Esophagus (tissue), 2 donors: Measurements from ENCODE around the gene CALML3. TPM values are rescaled to one million over a fixed set of nuclear protein-coding genes. Genes with fewer than 3 reads are reported as not detected.
"Not testable (repeated sequence)": the region's sequence is repeated elsewhere in the genome, so short reads cannot be mapped to it uniquely, and the experiment has no call there.

ENCODE experiments used
- H3K27ac ChIP-seq, 2 donors: one replicate each; pipeline ENCODE4 v1.5.1; 2013; ENCODE audit warnings: low read depth in 2 of 2, mild to moderate bottlenecking in 2 of 2, inconsistent platforms in 1 of 2, low read length in 1 of 2, moderate library complexity in 1 of 2
- H3K27me3 ChIP-seq, 2 donors: one replicate each; pipeline ENCODE4 v1.6.1; 2013; ENCODE audit warnings: low read length in 2 of 2, control low read depth in 1 of 2, mild to moderate bottlenecking in 1 of 2; ENCODE audit not compliant: insufficient read depth in 2 of 2, control insufficient read depth in 1 of 2
- H3K36me3 ChIP-seq, 2 donors: one replicate each; pipeline ENCODE4 v1.6.1; 2013; ENCODE audit warnings: low read length in 1 of 2; ENCODE audit not compliant: control insufficient read depth in 2 of 2, insufficient read depth in 2 of 2
- H3K4me1 ChIP-seq, 2 donors: one replicate each; pipeline ENCODE4 v1.6.1; 2013; ENCODE audit warnings: low read length in 1 of 2; ENCODE audit not compliant: control insufficient read depth in 2 of 2, insufficient read depth in 2 of 2
- H3K4me3 ChIP-seq, 2 donors: one replicate each; pipeline ENCODE4 v1.5.1; 2013; ENCODE audit warnings: low read length in 2 of 2, mild to moderate bottlenecking in 2 of 2, low read depth in 1 of 2, moderate library complexity in 1 of 2
- H3K9me3 ChIP-seq, 2 donors: one replicate each; pipeline ENCODE4 v1.6.1; 2013; ENCODE audit warnings: mild to moderate bottlenecking in 2 of 2, low read depth in 1 of 2, low read length in 1 of 2, moderate library complexity in 1 of 2; ENCODE audit not compliant: control insufficient read depth in 2 of 2, insufficient read depth in 1 of 2
- WGBS, 2 donors: extraction: QIAGEN DNeasy Blood & Tissue Kit; methylation state at CpG; one replicate each; pipeline ENCODE4 v1.1.7; 2013; 5-methylcytosine and 5-hydroxymethylcytosine counted together
- polyA plus RNA-seq, 2 donors: library from polyadenylated mRNA; stranded (reverse); fragments of 200-250 nt; gene quantifications; one replicate each; pipeline ENCODE4 v1.2.3, GENCODE V29; 2013
- donor health status: healthy with polysubstance abuse.
- donor health status: Bipolar disorder and iron deficiency.

The CALML3 gene
- polyA plus RNA-seq = 100 to 1,000 TPM; 224 to 330 TPM

DNA sequence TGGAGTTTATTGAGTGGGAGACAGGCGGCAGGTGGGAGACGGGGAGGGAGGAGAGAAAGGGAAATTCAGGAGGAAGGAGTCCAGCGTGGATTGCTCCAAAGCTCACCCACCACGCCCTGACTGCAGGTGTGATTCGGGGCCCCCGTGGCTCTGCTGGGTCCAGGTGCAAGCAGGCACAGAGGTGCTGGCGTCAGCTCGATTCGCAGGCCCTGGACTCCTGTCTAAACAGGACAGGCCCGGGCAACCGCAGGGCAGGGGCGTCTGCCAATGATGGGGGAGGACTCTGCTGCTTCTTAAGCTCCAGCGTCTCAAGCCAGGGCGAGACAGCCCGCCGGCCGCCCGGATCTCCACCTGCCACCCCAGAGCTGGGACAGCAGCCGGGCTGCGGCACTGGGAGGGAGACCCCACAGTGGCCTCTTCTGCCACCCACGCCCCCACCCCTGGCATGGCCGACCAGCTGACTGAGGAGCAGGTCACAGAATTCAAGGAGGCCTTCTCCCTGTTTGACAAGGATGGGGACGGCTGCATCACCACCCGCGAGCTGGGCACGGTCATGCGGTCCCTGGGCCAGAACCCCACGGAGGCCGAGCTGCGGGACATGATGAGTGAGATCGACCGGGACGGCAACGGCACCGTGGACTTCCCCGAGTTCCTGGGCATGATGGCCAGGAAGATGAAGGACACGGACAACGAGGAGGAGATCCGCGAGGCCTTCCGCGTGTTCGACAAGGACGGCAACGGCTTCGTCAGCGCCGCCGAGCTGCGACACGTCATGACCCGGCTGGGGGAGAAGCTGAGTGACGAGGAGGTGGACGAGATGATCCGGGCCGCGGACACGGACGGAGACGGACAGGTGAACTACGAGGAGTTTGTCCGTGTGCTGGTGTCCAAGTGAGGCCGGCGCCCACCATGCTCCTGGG lies at the start of gene CALML3:
CALML3 (plus strand) TSS at position 321 of the 920 bp plus-strand sequence; CDS start at position 446, 125 bp downstream.
- Histone ChIP-seq H3K4me3 (peak within 1 kb of the TSS; percentile 59 to 72), H3K27me3 (no peaks in the 10 kb centered on the region), H3K27ac (peak within 1 kb of the TSS; percentile 87 to 94), H3K36me3 (no peaks in the 10 kb centered on the region), H3K9me3 (no peaks in the 10 kb centered on the region), H3K4me1 (peaks cover 3 to 19% of the 10 kb centered on the region in 2 donors)
- WGBS, 2 donors = 59 to 76% methylated on average over 55 to 64 of the region's 64 CpGs

DNA sequence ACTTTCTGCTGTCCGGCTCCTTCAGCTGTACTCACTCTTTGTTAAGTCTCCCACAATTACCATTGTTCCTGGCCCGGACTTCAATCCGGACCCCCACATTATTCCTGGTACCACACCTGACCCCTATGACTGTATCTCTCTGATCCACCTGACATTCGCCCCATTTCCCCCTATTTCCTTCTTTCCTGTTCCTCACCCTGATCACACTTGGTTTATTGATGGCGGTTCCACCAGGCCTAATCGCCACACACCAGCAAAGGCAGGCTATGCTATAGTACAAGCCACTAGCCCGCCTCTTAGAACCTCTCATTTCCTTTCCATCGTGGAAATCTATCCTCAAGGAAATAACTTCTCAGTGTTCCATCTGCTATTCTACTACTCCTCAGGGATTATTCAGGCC lies 49.7 kb upstream of the CALML3 start:
- 93 to 95% methylated on average over 6 to 7 of the region's 8 CpGs for WGBS, 2 donors
- H3K4me3 ChIP-seq, H3K36me3 ChIP-seq, H3K27me3 ChIP-seq, H3K4me1 ChIP-seq, H3K27ac ChIP-seq, H3K9me3 ChIP-seq: not testable (repeated sequence)

DNA sequence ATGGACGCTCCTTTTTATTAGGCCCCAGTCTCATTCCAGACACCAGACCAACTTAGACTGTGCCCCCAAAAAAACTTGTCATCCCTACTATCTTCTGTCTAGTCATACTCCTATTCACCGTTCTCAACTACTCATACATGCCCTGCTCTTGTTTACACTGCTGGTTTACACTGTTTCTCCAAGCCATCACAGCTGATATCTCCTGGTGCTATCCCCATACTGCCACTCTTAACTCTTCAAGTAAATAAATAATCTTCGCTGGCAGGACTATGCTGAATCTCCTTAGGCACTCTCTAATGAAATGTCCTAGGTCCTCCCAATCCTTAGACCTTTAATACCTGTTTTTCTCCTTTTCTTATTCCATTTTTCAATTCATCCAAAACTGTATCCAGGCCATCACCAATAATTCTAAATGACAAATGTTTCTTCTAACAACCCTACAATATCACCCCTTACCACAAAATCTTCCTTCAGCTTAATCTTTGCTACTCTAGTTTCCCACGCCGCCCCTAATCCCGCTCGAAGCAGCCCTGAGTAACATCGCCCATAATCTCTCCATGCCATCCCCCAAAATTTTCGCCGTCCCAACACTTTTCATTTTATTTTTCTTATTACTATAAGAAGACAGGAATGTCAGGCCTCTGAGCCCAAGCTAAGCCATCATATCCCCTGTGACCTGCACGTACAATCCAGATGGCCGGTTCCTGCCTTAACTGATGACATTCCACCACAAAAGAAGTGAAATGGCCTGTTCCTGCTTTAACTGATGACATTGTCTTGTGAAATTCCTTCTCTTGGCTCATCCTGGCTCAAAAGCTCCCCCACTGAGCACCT lies 48.6 kb upstream of the CALML3 start:
- H3K27me3 ChIP-seq, H3K9me3 ChIP-seq, H3K27ac ChIP-seq, H3K4me1 ChIP-seq, H3K4me3 ChIP-seq, H3K36me3 ChIP-seq: not testable (repeated sequence)
- 95% methylated on average over 10 to 11 of the region's 12 CpGs for whole genome bisulfite sequencing, 2 donors

DNA sequence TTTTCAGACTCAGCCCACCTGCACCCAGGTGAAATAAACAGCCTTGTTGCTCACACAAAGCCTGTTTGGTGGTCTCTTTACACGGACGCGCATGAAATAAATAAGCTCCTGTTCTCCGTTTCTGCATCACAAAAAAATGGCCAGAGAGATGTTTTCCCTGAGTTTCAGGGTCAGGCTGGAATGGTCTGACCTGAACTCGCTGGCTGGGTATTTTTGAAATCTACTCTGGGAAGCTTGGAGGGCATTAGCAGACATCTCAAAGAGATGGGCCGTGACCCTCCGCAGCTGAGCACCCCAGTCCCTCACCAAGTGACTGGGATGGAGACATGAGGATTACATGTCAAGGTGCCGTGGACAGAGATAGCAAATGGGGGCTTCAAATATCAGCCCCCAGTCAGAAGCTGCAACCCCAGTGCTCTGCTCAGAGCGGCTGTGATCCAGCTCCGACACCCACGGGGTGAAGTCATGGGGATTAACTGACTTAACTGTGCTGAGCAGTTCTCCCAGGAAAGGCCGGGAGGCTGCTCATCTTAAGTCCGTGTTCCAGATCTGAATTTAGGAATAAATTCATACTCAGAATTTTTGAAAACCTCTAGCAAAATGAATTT lies 47.7 kb upstream of the CALML3 start:
- no peaks in the 10 kb centered on the region for H3K9me3 ChIP-seq
- H3K36me3 ChIP-seq = no peaks in the 10 kb centered on the region
- H3K4me1 ChIP-seq = peaks cover 0 to 5% of the 10 kb centered on the region in 2 donors
- H3K4me3 ChIP-seq = no peak overlapping the region
- WGBS, 2 donors = 66 to 70% methylated on average over 13 of the region's 13 CpGs
- H3K27ac ChIP-seq = no peak overlapping the region
- H3K27me3 ChIP-seq = no peaks in the 10 kb centered on the region

DNA sequence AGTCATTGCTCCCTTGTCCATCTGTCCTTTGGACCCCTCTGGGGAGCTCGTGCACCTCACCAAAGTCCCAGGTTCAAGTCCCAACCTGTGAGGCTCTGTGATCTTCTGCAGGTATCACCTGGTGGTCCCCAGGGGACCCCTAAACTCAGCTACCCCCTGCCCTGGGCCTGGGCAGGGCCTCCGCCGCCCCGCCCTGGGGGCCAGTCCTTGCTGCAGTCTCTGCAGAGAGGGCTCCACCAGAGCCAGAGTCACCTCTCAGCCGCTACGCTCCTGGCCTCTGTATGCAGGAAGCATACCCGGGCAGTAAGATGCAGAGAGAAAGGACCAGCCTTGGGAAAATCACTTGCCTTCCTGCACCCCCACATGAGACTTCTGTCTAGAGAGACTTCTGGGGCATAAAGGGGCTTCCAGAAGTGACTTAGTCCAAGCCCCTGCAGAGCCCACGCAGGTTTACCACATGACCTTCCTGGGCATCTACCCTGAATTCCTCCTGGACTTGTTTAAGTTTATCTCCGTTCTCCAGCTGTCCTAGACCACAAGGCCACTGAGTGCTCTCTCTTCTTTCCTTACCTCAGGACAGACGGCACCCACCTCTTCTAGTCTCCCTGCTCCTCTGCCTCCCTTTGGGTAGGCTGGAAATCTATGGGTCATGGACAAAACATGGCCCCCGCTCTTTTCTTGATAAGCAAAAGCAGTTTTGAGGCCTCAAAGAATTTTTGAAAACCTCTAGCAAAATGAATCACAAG lies 46.6 kb upstream of the CALML3 start:
- Histone ChIP-seq H3K4me1 (peaks cover 0 to 5% of the 10 kb centered on the region in 2 donors), H3K27ac (no peak overlapping the region)
- WGBS, 2 donors = 93 to 96% methylated on average over 11 of the region's 11 CpGs

DNA sequence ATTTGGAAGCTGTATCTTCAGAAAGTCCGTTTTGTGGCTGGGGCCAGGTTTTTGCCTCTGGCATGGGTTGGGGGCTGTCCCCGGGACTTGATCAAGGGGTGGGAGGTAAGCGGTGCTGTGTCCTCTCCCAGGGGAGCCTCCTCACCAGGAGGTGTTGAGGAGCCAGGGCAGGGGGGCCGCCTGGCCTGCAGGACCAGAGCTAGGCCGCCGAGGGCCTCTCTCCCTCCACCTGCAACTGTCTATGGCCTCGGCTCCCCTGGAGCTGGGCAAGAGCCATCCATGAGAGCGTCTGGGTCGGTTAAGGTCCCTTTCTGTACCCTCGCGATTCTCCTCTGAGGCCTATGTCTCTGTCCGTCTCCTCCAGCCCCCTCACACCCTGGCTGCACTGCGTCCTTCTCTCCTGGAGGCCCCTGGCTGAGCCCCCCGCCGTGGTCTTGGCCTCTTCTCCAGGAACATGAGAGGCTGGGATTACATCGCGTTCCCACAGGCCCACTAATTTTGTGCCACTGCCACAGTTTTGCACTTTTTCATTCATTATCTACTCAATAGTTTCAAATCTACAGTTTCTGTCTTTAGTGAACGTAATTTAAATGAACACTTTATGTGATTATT lies 46.0 kb upstream of the CALML3 start:
- Histone ChIP-seq H3K9me3 (peaks cover 0 to 6% of the 10 kb centered on the region in 2 donors), H3K4me3 (no peak overlapping the region), H3K27ac (no peak overlapping the region), H3K36me3 (no peaks in the 10 kb centered on the region), H3K27me3 (no peaks in the 10 kb centered on the region), H3K4me1 (peaks cover 0 to 5% of the 10 kb centered on the region in 2 donors)
- 89 to 95% methylated on average over 17 to 18 of the region's 18 CpGs for WGBS, 2 donors

More for the DNA sequence above, 46.6 kb upstream of the CALML3 start:
- Histone ChIP-seq H3K9me3 (peaks cover 0 to 1% of the 10 kb centered on the region in 2 donors), H3K4me3 (no peak overlapping the region), H3K36me3 (no peaks in the 10 kb centered on the region), H3K27me3 (no peaks in the 10 kb centered on the region)

DNA sequence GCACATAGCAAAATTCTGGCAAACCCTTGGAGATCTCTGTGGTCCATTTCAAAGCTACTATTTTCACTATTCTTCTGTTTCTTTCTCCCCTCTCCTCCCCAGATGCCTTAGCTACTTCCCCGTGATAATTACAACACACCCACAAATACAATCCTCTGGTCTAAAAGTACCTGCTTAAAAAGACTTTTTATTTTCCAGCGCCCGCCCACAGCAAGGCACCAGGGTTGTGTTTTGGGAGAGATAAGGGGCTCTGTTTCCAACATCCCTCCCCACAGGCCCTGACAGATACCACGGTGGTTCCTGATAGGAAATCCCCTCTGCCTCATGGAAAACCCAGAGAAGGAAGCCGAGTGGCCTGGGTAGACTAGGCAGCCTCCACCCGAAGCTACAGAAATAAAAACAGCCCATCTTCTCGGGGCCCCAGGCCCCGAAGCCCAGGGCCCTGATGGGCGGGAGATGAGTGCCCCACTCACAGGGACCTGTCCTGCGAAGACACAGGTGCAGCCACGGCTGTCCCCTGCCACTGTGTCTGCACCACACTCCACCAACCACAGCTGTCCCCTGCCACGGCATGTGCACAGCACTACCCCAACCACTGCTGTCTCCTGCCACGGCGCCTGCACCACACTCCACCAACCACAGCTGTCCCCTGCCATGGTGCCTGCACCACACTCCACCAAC lies 45.1 kb upstream of the CALML3 start:
- WGBS, 2 donors = 78 to 80% methylated on average over 12 to 14 of the region's 14 CpGs
- Histone ChIP-seq H3K36me3 (no peaks in the 10 kb centered on the region), H3K4me1 (peaks cover 0 to 5% of the 10 kb centered on the region in 2 donors)

DNA sequence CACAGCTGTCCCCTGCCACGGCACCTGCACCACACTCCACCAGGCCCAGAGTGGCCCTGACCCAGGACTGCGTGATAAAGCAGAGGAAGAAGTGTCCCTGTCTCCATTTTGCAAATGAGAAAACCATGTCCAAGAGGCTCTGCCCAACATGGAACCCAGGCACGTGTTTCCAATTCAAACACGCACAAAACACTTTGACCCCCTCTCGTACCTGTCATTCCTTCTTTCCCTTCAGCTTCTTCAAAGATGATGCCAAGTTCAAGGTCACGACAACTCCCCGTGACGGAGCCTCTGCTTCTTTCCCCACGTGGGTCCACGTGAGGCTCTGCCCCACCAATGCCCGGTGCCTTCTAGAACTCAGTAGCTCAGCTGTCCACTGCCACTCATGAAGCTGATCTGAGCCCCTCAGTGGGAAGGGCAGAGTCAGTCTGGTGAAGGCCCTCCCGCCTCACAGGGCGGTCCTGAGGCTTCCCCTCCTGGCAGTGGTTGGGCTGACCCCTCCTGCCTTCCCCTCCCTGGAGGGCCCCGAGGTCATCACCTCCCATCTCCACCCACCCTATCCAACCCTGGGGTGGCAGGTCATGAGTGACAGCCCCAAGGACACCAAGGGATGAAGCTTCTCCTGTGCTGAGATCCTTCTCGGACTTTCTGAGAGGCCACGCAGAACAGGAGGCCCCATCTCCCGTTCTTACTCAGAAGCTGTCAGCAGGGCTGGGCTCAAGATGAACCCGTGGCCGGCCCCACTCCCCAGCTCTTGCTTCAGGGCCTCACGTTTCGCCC lies 44.4 kb upstream of the CALML3 start:
- Histone ChIP-seq H3K27ac (no peak overlapping the region), H3K4me3 (no peak overlapping the region), H3K4me1 (peaks cover 0 to 5% of the 10 kb centered on the region in 2 donors), H3K27me3 (no peaks in the 10 kb centered on the region), H3K36me3 (no peaks in the 10 kb centered on the region), H3K9me3 (peaks cover 0 to 6% of the 10 kb centered on the region in 2 donors)
- 89 to 92% methylated on average over 20 to 21 of the region's 21 CpGs for WGBS, 2 donors

More for the DNA sequence above, 45.1 kb upstream of the CALML3 start:
- Histone ChIP-seq H3K4me3 (no peak overlapping the region), H3K9me3 (peaks cover 0 to 6% of the 10 kb centered on the region in 2 donors), H3K27me3 (no peaks in the 10 kb centered on the region), H3K27ac (no peak overlapping the region)
